Fibroblast of pulmonary artery (primary cell): ENCODE results near the gene LDLRAD4.

Experiments used
- DNase-seq: peaks from one replicate; pipeline ENCODE4 v3.0.0-alpha.2; 2010; ENCODE audit warnings: low read depth
- H3K4me3 ChIP-seq: replicated peaks from 2 replicates; pipeline ENCODE4 v1.5.1; 2011; ENCODE audit warnings: low read depth, mild to moderate bottlenecking, control low read depth, low read length, moderate library complexity
- TF ChIP-seq, protein P1 (sequence below): IDR thresholded peaks from 2 replicates; pipeline ENCODE4 v1.5.1; 2011; ENCODE audit warnings: mild to moderate bottlenecking, control low read depth, low read length, inconsistent platforms; ENCODE audit errors: missing control alignments

Gene LDLRAD4

DNA sequence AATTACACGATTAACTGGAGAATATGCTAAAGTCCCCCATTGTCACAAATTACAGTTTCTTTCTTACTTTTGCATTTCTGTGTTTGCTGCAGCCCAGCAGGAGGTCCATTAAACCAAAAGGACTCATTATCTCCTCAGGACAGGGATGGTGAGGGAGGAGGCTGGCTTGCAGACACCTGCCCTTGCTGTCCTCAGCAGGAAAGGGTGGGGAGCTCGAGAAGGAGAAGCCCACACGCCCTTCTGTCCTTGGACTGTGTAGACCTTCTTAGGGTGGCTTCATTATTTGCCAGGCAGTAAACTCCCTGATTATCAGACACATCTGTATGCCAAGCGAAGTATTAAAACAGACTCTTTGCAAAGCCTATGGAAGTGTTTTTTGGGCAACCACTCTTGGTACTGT is 196.0 kb downstream of the LDLRAD4 start:
- no peak for DNase-seq
- H3K4me3 ChIP-seq, result no peak overlapping the region
- TF ChIP-seq, protein P1, sequence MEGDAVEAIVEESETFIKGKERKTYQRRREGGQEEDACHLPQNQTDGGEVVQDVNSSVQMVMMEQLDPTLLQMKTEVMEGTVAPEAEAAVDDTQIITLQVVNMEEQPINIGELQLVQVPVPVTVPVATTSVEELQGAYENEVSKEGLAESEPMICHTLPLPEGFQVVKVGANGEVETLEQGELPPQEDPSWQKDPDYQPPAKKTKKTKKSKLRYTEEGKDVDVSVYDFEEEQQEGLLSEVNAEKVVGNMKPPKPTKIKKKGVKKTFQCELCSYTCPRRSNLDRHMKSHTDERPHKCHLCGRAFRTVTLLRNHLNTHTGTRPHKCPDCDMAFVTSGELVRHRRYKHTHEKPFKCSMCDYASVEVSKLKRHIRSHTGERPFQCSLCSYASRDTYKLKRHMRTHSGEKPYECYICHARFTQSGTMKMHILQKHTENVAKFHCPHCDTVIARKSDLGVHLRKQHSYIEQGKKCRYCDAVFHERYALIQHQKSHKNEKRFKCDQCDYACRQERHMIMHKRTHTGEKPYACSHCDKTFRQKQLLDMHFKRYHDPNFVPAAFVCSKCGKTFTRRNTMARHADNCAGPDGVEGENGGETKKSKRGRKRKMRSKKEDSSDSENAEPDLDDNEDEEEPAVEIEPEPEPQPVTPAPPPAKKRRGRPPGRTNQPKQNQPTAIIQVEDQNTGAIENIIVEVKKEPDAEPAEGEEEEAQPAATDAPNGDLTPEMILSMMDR, result no peak

DNA sequence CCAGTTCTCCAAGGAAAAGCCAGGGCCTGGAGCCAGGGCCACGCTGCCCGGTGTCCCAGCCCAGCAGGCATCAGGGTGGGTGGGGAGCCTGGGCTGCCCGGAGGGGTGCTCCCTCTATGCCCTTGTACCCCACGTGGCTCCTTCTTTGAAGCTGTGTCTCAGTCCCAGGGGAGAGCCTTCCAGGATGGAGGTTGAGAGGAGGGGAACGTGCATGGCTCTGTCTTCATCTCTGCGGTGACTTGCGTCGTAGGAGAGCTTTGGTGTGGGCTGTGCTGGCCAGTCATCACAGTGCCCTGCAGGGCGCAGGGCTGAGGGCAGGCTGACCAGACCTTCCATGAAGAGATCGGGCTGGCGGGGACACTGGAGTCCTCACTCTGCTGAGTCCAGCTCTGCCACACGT is 197.2 kb downstream of the LDLRAD4 start:
- H3K4me3 ChIP-seq, result no peak overlapping the region
- TF ChIP-seq, protein P1, result no peak
- no peak for DNase-seq

DNA sequence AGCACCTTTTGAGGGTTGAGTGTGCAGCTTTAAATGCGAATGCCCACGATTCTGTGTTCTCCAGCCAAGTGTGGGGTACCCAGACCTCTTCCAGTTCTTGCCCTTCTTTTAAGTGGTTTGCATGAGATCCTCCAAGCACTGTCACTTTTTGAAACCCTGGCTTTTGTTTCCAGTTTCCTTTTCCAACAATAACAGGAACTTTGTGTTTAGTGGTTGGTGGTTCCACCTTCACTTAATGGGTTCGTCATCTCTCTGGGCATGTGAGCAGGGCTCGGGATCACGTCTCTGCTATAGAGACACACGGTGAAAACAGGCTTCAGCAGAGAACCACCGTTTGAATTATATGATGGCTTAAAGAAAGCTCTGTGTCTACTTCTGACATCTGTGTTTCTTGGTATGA is 197.6 kb downstream of the LDLRAD4 start:
- TF ChIP-seq, protein P1, result no peak
- no peak for DNase-seq
- no peak overlapping the region for H3K4me3 ChIP-seq

DNA sequence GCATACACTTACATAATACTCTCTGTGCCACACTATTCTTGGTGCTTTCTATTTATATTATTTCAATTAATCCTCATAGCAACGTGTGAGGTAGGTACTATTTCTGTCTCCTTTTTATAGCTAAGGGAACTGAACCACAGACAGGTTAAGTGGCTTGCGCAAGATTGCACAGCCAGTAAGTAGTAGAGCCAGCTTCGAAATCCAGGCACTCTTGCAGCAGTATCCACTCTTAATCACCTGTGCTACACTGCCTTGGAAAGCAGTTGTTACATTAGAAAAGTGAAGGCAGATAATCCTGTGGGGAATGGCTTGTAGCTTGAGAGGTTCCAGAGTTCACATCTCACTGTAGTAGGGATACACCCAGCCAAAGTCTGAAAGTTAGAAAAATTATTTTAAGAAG is 198.3 kb downstream of the LDLRAD4 start:
- TF ChIP-seq, protein P1, result no peak

DNA sequence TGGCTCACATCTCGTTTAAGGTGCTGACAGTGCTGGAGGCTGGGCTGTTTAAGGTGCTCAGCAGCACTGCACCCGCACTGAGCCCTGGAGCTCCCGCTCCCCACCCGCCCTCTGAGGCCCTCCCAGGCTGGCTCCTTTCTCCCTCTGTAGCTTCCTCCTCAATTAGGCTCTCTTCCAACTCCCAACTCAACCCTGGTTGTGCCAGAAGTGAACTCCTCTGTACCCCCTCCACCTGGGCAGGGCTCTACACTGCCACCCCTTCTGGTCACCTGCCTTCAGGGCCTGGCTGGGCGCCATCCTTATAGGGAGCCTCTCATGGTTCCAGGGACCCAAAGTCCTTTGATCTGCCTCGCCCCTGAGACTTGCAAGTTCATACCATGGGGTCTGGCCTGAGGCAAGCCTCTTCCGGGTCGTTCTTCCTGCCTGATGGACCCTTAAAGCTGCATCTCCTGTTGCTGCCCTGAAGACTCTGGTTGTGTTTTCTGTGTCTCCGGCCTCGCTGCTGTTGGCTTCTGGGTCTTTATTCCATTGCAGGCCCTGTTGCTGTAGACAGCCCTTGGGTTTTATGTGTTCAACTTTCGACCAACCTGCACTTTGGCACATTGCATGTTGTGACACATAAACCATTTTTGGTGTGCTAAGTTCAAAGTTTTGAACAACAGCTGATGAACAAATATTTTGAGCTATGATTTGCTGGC is 199.6 kb downstream of the LDLRAD4 start:
- no peak overlapping the region for H3K4me3 ChIP-seq
- TF ChIP-seq, protein P1, result no peak
- DNase-seq, result no peak

More for the DNA sequence above, 198.3 kb downstream of the LDLRAD4 start:
- H3K4me3 ChIP-seq, result no peak overlapping the region
- no peak for DNase-seq

DNA sequence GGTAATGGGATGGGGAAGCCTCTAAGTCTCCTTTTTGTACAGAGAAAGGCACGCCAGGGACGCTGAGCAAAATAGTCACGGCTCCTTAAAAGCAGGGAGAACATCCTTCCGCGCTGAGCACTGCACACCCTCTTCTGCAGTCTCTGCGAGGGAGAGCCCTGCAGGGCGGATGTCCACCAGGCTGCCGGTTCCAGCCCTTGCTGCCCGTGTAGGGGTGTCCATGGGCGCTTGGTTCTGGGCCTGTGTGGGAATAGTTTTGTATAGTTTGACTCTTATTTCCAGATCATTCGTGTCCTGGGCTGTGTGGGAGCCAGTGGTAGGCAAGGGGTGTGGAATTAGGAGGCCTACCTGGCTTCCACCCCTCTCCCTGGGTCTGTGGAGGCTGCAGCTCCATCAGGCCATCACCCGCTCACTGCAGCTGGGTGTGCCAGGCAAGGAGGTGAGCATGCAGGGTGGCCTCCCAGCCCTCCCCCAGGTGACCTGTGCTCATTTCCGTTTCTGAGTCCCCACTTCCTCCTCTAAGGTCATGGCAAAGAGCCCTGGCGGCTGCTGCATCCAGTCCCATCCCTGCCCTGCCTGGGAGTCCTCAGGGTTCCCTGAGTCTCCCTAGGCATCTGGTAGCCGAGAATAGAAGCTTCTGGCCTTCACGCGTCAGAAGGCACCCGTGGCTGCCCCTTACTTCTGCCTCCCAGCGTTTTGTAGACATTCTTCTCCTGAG is 202.6 kb downstream of the LDLRAD4 start:
- TF ChIP-seq, protein P1, result no peak
- no peak overlapping the region for H3K4me3 ChIP-seq
- no peak for DNase-seq

DNA sequence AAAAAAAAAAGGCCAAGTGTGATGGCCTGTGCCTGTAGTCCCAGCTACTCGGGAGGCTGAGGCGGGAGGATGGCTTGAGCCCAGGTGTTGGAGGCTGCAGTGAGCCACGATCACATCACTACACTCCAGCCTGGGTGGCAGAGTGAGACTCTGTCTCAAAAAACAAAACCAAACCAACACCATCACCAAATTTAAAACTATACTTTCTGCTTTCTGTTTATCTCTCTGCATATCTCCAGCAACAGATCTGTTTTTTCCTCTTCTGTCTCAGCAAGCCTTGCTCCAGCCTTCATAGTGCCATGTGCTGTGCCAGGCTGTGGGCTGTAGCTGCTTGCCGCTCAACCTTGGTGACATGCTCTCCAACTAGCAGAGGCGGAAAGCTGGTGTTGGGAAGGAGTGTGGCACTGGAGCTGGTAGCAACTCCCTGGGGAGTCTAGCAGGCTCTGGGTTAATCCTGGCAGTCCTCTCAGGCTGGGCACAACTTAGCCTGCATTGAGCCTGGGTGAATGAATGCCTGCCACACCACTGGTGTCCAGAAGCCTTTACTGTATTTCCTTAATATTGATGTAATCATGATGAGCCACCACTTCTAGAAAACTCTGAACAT is 204.1 kb downstream of the LDLRAD4 start:
- TF ChIP-seq, protein P1, result no peak
- no peak for DNase-seq
- no peak overlapping the region for H3K4me3 ChIP-seq
